Stomach (tissue), 9 donors: ENCODE measurements around the gene PSAT1. TPM values are rescaled to one million over a fixed set of nuclear protein-coding genes. Genes with fewer than 3 reads are reported as not detected.

Experiments used
- DNase-seq, 2 donors: peaks; one replicate each; pipeline versions ENCODE4 v3.0.0 to v3.0.0-alpha.2; 2013 to 2019
- H3K27ac ChIP-seq, 5 donors: fragments of 200-600 bp in 4 of 5; sonication (generic) in 4 of 5; one replicate each; pipeline ENCODE4 v1.5.1; 2013 to 2019; ENCODE audit warnings: mild to moderate bottlenecking in 1 of 5, moderate library complexity in 1 of 5
- H3K27me3 ChIP-seq, 3 donors: fragments of 200-600 bp; sonication (generic); one replicate each; pipeline ENCODE4 v1.5.1; 2017 to 2019; ENCODE audit warnings: mixed run types in 1 of 3
- H3K36me3 ChIP-seq, 4 donors: fragments of 200-600 bp; sonication (generic); 1 replicate in 3 of 4; 2 replicates in 1 of 4; pipeline ENCODE4 v1.5.1; 2016 to 2019
- H3K4me1 ChIP-seq, 4 donors: fragments of 200-600 bp; sonication (generic); one replicate each; pipeline ENCODE4 v1.5.1; 2016 to 2019
- H3K4me3 ChIP-seq, 4 donors: fragments of 200-600 bp; sonication (generic) in 3 of 4; one replicate each; pipeline ENCODE4 v1.5.1; 2016 to 2019; ENCODE audit warnings: mild to moderate bottlenecking in 1 of 4
- H3K9me3 ChIP-seq, 4 donors: fragments of 200-600 bp; sonication (generic); one replicate each; pipeline ENCODE4 v1.5.1; 2016 to 2019
- CTCF ChIP-seq, 7 experiments: fragments of 450-650 bp in 4 of 7; fragments of 200-600 bp in 3 of 7; sonication (generic) in 3 of 7; IDR thresholded peaks; one replicate each; pipeline ENCODE4 v1.5.1; 2016 to 2019; ENCODE audit warnings: antibody characterized with exemption in 7 of 7, control low read depth in 2 of 7, mild to moderate bottlenecking in 1 of 7
- EP300 ChIP-seq: sonication (generic); formaldehyde crosslinking; IDR thresholded peaks from one replicate; pipeline ENCODE4 v1.6.1; 2017; ENCODE audit warnings: antibody characterized with exemption
- POLR2A ChIP-seq, 4 donors: fragments of 450-650 bp; IDR thresholded peaks; one replicate each; pipeline ENCODE4 v1.6.1; 2016; ENCODE audit warnings: antibody characterized with exemption in 4 of 4, control low read depth in 2 of 4, mild to moderate bottlenecking in 1 of 4, moderate library complexity in 1 of 4
- POLR2AphosphoS5 ChIP-seq, 3 donors: sonication (generic); formaldehyde crosslinking; IDR thresholded peaks; one replicate each; pipeline ENCODE4 v1.6.1; 2016; ENCODE audit warnings: antibody characterized with exemption in 3 of 3
- WGBS, 5 donors: extraction: QIAGEN DNeasy Blood & Tissue Kit in 3 of 5; methylation state at CpG; one replicate each; pipeline versions ENCODE4 v1.1.5 to v1.1.7; 2013 to 2018; 5-methylcytosine and 5-hydroxymethylcytosine counted together
- intact Hi-C: fragments of 100-400 bp; cut with DNase I; formaldehyde crosslinking; loops from one replicate; pipeline ENCODE4 v1.15.1; 2023; ENCODE audit warnings: low total_unique reads
- polyA plus RNA-seq, 3 donors: library from polyadenylated mRNA; stranded (reverse); fragments of 200-250 nt; gene quantifications; one replicate each; pipeline ENCODE4 v1.2.3, GENCODE V29; 2013
- total RNA-seq, 5 donors: library from RNA; depleted of rRNA; stranded (reverse); fragments of >200 nt; gene quantifications; one replicate each; pipeline versions ENCODE4 v1.1.0 to v1.2.3, GENCODE V29; 2014 to 2016
- donor health status: healthy with polysubstance abuse.
- donor health status: Bipolar disorder and iron deficiency.
- donor health status: healthy.

PSAT1 gene
- total and polyA plus RNA-seq, 8 donors, result 0.45 to 21.8 (median 10.6) TPM

- no peak for DNase-seq
- WGBS, 5 donors, result 81 to 90% (median 83%) methylated on average over 8 of the region's 8 CpGs
Measured at GRCh38 chr9:78291240-78291925, 5.5 kb upstream of the PSAT1 start.

DNA sequence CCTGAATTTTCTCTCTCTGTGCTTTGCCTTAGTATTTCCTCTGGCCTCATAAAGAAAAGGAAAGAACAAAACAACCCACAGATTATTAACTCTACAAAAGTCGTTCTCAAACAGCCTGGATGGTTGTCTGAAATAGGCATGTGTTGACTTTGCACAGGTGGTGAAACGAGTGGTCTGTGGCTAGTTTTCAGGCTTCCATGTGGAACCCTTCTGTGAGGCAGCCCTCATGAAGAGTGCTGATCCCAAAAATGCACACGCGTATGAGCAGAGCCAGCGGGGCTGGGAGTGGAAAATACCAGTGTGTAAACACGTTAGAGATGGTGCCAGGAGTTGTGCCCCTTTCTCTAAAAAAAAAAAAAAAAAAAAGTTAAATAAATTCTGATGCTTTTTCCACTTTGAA is 4.9 kb upstream of the PSAT1 start:
- WGBS, 5 donors, result 18 to 49% (median 36%) methylated on average over 6 of the region's 6 CpGs
- TF ChIP-seq EP300 (no peak), POLR2A (IDR thresholded peaks at IDR 0.05) (no peak), POLR2AphosphoS5 (IDR thresholded peaks at IDR 0.05) (no peak), CTCF (IDR thresholded peaks at IDR 0.05) (no peak)
- no peak for DNase-seq
- Histone ChIP-seq H3K27me3 (no peaks in the 10 kb centered on the region), H3K36me3 (no peaks in the 10 kb centered on the region), H3K9me3 (no peaks in the 10 kb centered on the region), H3K4me1 (peaks cover 12 to 23% (median 16%) of the 10 kb centered on the region in 4 donors), H3K27ac (no peak overlapping the region), H3K4me3 (no peak overlapping the region)
- intact Hi-C loops, result no loop called here

More at GRCh38 chr9:78291240-78291925, 5.5 kb upstream of the PSAT1 start:
- TF ChIP-seq POLR2AphosphoS5 (IDR thresholded peaks at IDR 0.05) (no peak), CTCF (IDR thresholded peaks at IDR 0.05) (no peak), EP300 (no peak)
- Histone ChIP-seq H3K36me3 (no peaks in the 10 kb centered on the region), H3K9me3 (no peaks in the 10 kb centered on the region), H3K4me1 (peaks cover 6 to 16% (median 11%) of the 10 kb centered on the region in 4 donors), H3K4me3 (no peak overlapping the region), H3K27ac (no peak overlapping the region), H3K27me3 (no peaks in the 10 kb centered on the region)
- intact Hi-C loops, result no loop called here

GRCh38 chr9:78292716-78293497 is 4.0 kb upstream of the PSAT1 start:
- H3K9me3 ChIP-seq, result no peaks in the 10 kb centered on the region
- no peaks in the 10 kb centered on the region for H3K36me3 ChIP-seq
- intact Hi-C loops, result no loop called here
- H3K27ac ChIP-seq, result no peak overlapping the region
- peaks cover 21 to 31% (median 25%) of the 10 kb centered on the region in 4 donors for H3K4me1 ChIP-seq
- H3K4me3 ChIP-seq, result no peak overlapping the region
- no peaks in the 10 kb centered on the region for H3K27me3 ChIP-seq
- 84 to 91% (median 88%) methylated on average over 9 of the region's 9 CpGs for WGBS, 5 donors
- no peak for DNase-seq
- TF ChIP-seq POLR2A (IDR thresholded peaks at IDR 0.05), result no peak
- TF ChIP-seq EP300, result no peak
- no peak for TF ChIP-seq POLR2AphosphoS5 (IDR thresholded peaks at IDR 0.05)
- no peak for TF ChIP-seq CTCF (IDR thresholded peaks at IDR 0.05)

GRCh38 chr9:78294290-78295176 is 2.4 kb upstream of the PSAT1 start:
- intact Hi-C loops, result no loop called here
- TF ChIP-seq EP300 (no peak), CTCF (IDR thresholded peaks at IDR 0.05) (no peak), POLR2A (IDR thresholded peaks at IDR 0.05) (no peak), POLR2AphosphoS5 (IDR thresholded peaks at IDR 0.05) (no peak)
- Histone ChIP-seq H3K36me3 (no peaks in the 10 kb centered on the region), H3K4me1 (peaks cover 23 to 41% (median 32%) of the 10 kb centered on the region in 4 donors), H3K27me3 (no peaks in the 10 kb centered on the region), H3K27ac (no peak overlapping the region), H3K4me3 (no peak overlapping the region), H3K9me3 (no peaks in the 10 kb centered on the region)
- WGBS, 5 donors, result 87 to 91% (median 89%) methylated on average over 5 of the region's 5 CpGs
- DNase-seq, result no peak
